ENCODE data around the gene IGFBPL1. TPM values are rescaled to one million over a fixed set of nuclear protein-coding genes. Genes with fewer than 3 reads are reported as not detected.

Gene IGFBPL1
- total and polyA plus RNA-seq, 10 of the 15 experiments (the other 5 are each of a cell fraction or from before 2014, with no cell fraction given) = 0.25 TPM; not detected in 9

DNA sequence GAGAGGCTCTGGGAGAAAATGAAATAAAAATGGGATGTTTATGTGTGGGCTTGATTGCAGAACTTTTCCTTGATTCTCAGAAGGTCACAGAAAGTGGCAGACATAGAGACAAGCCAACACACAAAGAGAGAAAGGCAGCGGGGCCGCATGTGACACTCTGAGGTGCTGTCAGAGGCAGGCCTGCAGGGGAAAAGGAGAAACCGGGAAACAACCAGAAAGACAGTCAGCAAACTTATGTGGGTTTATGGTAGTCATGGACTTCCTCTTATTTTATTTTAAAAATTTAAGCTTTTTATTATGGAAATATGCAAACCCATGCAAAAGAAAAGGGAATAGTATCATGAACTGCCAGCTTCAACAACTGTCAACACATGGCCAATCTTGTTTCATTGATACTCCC is 16.3 kb upstream of the IGFBPL1 start:
- ChIA-PET POLR2A (no interaction called here), RAD21 (ENCODE audit: unreplicated experiment) (no interaction called here), SMC1A (ENCODE audit: uncharacterized antibody, unreplicated experiment) (interaction anchor here (1.5 kb wide), 1 partner anchor 30 kb away, joined by 4 read pairs; no protein-coding TSS in a partner anchor), CTCF (interaction anchor here (1.7 to 3.8 kb wide), 3 partner anchors 8 to 23 kb away, joined by 6 to 13 read pairs (median 7); no protein-coding TSS in a partner anchor)
- Histone ChIP-seq H3K4me2 (ENCODE audit: control insufficient read depth, insufficient read depth) (no peak overlapping the region), H3K9me3 (replicated peaks; ENCODE audit: control insufficient read depth, insufficient read depth, low read length) (no peaks in the 10 kb centered on the region), H3K4me3 (no peak overlapping the region), H3K27ac (ENCODE audit: control insufficient read depth, insufficient read depth) (no peak overlapping the region), H4K20me1 (ENCODE audit: control insufficient read depth, insufficient read depth) (no peaks in the 10 kb centered on the region), H3K36me3 (ENCODE audit: control insufficient read depth in 2 of 2, insufficient read depth in 2 of 2, low read length in 1 of 2) (no peaks in the 10 kb centered on the region), H2AFZ (ENCODE audit: control insufficient read depth, low read depth, low read length) (no peak overlapping the region), H3K4me1 (ENCODE audit: control insufficient read depth, insufficient read depth, low read length) (peaks cover 4% of the 10 kb centered on the region; the same call in 1 of the 2 replicates), H3K79me2 (ENCODE audit: control insufficient read depth, insufficient read depth, low read length) (no peaks in the 10 kb centered on the region), H3K27me3 (replicated peaks in 1 of 2; ENCODE audit: control insufficient read depth in 2 of 2, insufficient read depth in 2 of 2, low read length in 1 of 2) (no peaks in the 10 kb centered on the region; a peak in 1 of 4 replicates), H3K9ac (ENCODE audit: control insufficient read depth, insufficient read depth, low read length) (no peak overlapping the region)
- TF ChIP-seq ATF7 (IDR thresholded peaks at IDR 0.05; ENCODE audit: low read depth) (no peak), BACH1 (IDR thresholded peaks at IDR 0.05; ENCODE audit: borderline replicate concordance) (no peak), ZBED1 (IDR thresholded peaks at IDR 0.05; ENCODE audit: borderline replicate concordance) (no peak), SIN3A (IDR thresholded peaks at IDR 0.05; ENCODE audit: low read depth, low read length) (no peak), RAD21 (IDR thresholded peaks at IDR 0.05; ENCODE audit: insufficient read depth, low read depth, low read length) (no peak), RB1 (IDR thresholded peaks at IDR 0.05; ENCODE audit: borderline replicate concordance) (no peak), EP300 (IDR thresholded peaks at IDR 0.05; ENCODE audit: borderline replicate concordance in 1 of 2, control insufficient read depth in 1 of 2, low read depth in 2 of 2, low read length in 2 of 2) (no peak), ZNF207 (IDR thresholded peaks at IDR 0.05; ENCODE audit: borderline replicate concordance) (no peak), ETV6 (conservative IDR thresholded peaks at IDR 0.05 in 1 of 2, IDR thresholded peaks at IDR 0.05 in 1 of 2; ENCODE audit: borderline replicate concordance in 1 of 2, low read depth in 1 of 2) (no peak), JUNB (IDR thresholded peaks at IDR 0.05) (no peak), ZNF622 (IDR thresholded peaks at IDR 0.05) (no peak), REST (IDR thresholded peaks at IDR 0.05; ENCODE audit: low read depth, low read length) (no peak), IKZF1 (conservative IDR thresholded peaks at IDR 0.05) (no peak)
- TF ChIP-seq, protein P1, sequence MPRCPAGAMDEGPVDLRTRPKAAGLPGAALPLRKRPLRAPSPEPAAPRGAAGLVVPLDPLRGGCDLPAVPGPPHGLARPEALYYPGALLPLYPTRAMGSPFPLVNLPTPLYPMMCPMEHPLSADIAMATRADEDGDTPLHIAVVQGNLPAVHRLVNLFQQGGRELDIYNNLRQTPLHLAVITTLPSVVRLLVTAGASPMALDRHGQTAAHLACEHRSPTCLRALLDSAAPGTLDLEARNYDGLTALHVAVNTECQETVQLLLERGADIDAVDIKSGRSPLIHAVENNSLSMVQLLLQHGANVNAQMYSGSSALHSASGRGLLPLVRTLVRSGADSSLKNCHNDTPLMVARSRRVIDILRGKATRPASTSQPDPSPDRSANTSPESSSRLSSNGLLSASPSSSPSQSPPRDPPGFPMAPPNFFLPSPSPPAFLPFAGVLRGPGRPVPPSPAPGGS (IDR thresholded peaks at IDR 0.05; ENCODE audit: borderline replicate concordance, insufficient read depth, low read depth, low read length, poor library complexity, severe bottlenecking) = no peak
- TF ChIP-seq, protein P2, sequence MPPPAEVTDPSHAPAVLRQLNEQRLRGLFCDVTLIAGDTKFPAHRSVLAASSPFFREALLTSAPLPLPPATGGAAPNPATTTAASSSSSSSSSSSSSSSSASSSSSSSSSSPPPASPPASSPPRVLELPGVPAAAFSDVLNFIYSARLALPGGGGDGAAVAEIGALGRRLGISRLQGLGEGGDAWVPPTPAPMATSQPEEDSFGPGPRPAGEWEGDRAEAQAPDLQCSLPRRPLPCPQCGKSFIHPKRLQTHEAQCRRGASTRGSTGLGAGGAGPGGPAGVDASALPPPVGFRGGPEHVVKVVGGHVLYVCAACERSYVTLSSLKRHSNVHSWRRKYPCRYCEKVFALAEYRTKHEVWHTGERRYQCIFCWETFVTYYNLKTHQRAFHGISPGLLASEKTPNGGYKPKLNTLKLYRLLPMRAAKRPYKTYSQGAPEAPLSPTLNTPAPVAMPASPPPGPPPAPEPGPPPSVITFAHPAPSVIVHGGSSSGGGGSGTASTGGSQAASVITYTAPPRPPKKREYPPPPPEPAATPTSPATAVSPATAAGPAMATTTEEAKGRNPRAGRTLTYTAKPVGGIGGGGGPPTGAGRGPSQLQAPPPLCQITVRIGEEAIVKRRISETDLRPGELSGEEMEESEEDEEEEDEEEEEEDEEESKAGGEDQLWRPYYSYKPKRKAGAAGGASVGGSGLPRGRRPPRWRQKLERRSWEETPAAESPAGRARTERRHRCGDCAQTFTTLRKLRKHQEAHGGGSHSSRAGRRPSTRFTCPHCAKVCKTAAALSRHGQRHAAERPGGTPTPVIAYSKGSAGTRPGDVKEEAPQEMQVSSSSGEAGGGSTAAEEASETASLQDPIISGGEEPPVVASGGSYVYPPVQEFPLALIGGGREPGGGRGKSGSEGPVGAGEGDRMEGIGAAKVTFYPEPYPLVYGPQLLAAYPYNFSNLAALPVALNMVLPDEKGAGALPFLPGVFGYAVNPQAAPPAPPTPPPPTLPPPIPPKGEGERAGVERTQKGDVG (CRISPR knock-in tag; IDR thresholded peaks at IDR 0.05) = no peak
- in situ Hi-C loops (cut with MboI) = no loop called here
- BruUV-seq (replicated peaks) = no TSS peak
- intact Hi-C loops (cut with micrococcal nuclease; ENCODE audit: unreplicated experiment) = loop anchor here (10.0 kb wide), 1 partner anchor 74 kb away; no protein-coding TSS in a partner anchor
- WGBS (ENCODE audit: insufficient coverage, insufficient replicate concordance, low lambda C conversion rate, missing lambda C conversion rate) = 32% methylated on average over 3 of the region's 3 CpGs
- no peak for ATAC-seq
- no peak for DNase-seq (ENCODE audit: low read depth, low spot score)
- no peak for FAIRE-seq
